SU-DHL-6 (cell line): ENCODE results near the gene MTERF4.

Source experiments
- H2AFZ ChIP-seq: fragments of 200-600 bp; sonication (generic); 2 replicates; pipeline ENCODE4 v1.6.1; 2014; ENCODE audit warnings: low read depth, mild to moderate bottlenecking, moderate library complexity, mixed read lengths, antibody characterized with exemption, low read length; ENCODE audit not compliant: severe bottlenecking
- H3F3A ChIP-seq: fragments of 200-600 bp; shearing (Covaris generic); 2 replicates; pipeline ENCODE4 v1.6.0; 2016; ENCODE audit warnings: antibody characterized with exemption, mild to moderate bottlenecking; ENCODE audit not compliant: insufficient read depth
- H3K27ac ChIP-seq: fragments of 200-600 bp; sonication (generic); 2 replicates; pipeline ENCODE4 v1.5.1; 2016; ENCODE audit warnings: low read depth, mild to moderate bottlenecking, low read length, moderate library complexity, mixed read lengths
- H3K27me3 ChIP-seq: fragments of 200-600 bp; sonication (generic), shearing (Covaris generic); 2 replicates; pipeline ENCODE4 v1.6.0; 2014; ENCODE audit warnings: mild to moderate bottlenecking, low read length
- H3K36me3 ChIP-seq: fragments of 200-600 bp; sonication (generic); 2 replicates; pipeline ENCODE4 v1.6.1; 2014; ENCODE audit warnings: mild to moderate bottlenecking, low read length, mixed read lengths
- H3K4me2 ChIP-seq: fragments of 300-600, 200-600 bp; shearing (Covaris generic), sonication (generic); 2 replicates; pipeline ENCODE4 v1.6.0; 2014; ENCODE audit warnings: low read length, low read depth, mild to moderate bottlenecking; ENCODE audit not compliant: poor library complexity, severe bottlenecking
- H3K4me3 ChIP-seq: fragments of 200-600 bp; sonication (generic); 2 replicates; pipeline ENCODE4 v1.5.1; 2014; ENCODE audit warnings: antibody characterized with exemption, low read length, mild to moderate bottlenecking, mixed read lengths; ENCODE audit not compliant: insufficient read depth, poor library complexity, severe bottlenecking
- H3K79me2 ChIP-seq: fragments of 200-600 bp; sonication (generic); 2 replicates; pipeline ENCODE4 v1.6.1; 2014; ENCODE audit warnings: mild to moderate bottlenecking, low read length, moderate library complexity; ENCODE audit not compliant: insufficient read depth
- H3K9ac ChIP-seq: fragments of 200-600 bp; sonication (generic); 2 replicates; pipeline ENCODE4 v1.7.0; 2014; ENCODE audit warnings: mild to moderate bottlenecking, low read length
- H3K9me2 ChIP-seq: fragments of 200-600 bp; sonication (generic); replicated peaks from 2 replicates; pipeline ENCODE4 v1.6.1; 2014; ENCODE audit warnings: low read length; ENCODE audit not compliant: insufficient read depth
- H3K9me3 ChIP-seq: fragments of 200-600 bp; sonication (generic); 2 replicates; pipeline ENCODE4 v1.6.1; 2014; ENCODE audit warnings: low read length, mixed read lengths; ENCODE audit not compliant: insufficient read depth
- H4K20me1 ChIP-seq: fragments of 200-600 bp; sonication (generic); 2 replicates; pipeline ENCODE4 v1.6.1; 2014; ENCODE audit warnings: low read depth, mild to moderate bottlenecking, antibody characterized with exemption, low read length, moderate library complexity, mixed read lengths
- EZH2phosphoT487 ChIP-seq: fragments of 200-600 bp; sonication (generic), shearing (Covaris generic); conservative IDR thresholded peaks from 2 replicates; pipeline ENCODE4 v1.6.1; 2018; ENCODE audit warnings: mild to moderate bottlenecking, antibody characterized with exemption, low read length, moderate library complexity, mixed read lengths
- TF ChIP-seq, protein P1 (sequence below): fragments of 200-600 bp; sonication (generic); IDR thresholded peaks from one replicate; pipeline ENCODE4 v1.5.1; 2017; ENCODE audit warnings: antibody characterized with exemption, mild to moderate bottlenecking, low read length, moderate library complexity; ENCODE audit not compliant: insufficient read depth, poor library complexity, severe bottlenecking

The MTERF4 gene

DNA sequence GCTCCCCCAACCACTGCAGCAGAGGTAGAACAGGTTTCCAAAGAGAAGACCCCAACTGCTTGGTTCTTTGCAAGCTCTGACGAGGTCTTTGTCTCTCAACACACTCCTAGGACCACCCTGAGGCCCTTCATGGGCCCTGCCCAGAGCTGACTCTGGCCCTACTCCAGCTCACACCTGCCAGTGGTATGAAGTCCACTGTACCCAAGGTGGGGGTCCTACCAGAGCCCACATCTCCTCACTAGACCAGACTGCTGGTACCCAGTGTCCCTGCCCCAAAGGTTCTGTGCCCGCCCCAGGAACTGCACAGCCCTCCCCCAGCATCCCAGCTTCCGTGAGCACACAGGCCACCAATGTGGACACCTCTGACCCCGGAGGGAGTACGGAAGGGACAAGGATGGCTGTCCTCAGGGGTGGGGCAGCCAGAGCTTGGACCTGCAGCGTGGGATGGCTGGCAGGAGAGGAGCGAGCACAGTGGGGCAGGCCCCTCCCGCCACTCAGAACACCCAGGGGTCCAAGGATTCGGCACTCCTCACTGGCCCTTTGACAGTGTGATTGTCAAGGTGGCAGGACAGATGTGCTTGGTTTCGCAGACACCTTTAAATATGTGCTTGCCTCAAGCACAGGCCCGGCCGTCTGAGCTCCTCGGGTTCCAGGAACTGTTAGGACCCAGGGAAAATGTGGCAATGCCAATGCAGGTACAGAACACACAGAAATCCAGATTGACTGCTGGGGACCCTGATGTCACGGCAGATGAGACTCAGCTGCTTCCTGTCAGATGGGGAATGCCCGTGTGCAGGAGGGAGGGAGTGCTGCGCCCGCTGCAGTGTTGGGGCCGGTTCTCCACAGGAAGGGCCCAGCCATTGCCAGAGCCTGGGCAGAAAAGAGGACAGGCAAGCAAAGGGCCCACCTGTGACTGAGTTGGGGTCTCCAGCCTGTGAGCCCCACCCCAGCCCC is 51.2 kb downstream of the MTERF4 start:
- H3K79me2 ChIP-seq = no peaks in the 10 kb centered on the region
- no peak overlapping the region for H3K4me3 ChIP-seq
- no peaks in the 10 kb centered on the region for H3K36me3 ChIP-seq
- H2AFZ ChIP-seq = no peak overlapping the region
- H3F3A ChIP-seq = no peaks in the 10 kb centered on the region
- H3K9ac ChIP-seq = no peak overlapping the region
- no peaks in the 10 kb centered on the region for H3K27me3 ChIP-seq
- H3K9me2 ChIP-seq = no peaks in the 10 kb centered on the region
- no peaks in the 10 kb centered on the region for H4K20me1 ChIP-seq
- H3K27ac ChIP-seq = no peak overlapping the region
- no peak overlapping the region for H3K4me2 ChIP-seq
- no peaks in the 10 kb centered on the region for H3K9me3 ChIP-seq
- TF ChIP-seq, protein P1, sequence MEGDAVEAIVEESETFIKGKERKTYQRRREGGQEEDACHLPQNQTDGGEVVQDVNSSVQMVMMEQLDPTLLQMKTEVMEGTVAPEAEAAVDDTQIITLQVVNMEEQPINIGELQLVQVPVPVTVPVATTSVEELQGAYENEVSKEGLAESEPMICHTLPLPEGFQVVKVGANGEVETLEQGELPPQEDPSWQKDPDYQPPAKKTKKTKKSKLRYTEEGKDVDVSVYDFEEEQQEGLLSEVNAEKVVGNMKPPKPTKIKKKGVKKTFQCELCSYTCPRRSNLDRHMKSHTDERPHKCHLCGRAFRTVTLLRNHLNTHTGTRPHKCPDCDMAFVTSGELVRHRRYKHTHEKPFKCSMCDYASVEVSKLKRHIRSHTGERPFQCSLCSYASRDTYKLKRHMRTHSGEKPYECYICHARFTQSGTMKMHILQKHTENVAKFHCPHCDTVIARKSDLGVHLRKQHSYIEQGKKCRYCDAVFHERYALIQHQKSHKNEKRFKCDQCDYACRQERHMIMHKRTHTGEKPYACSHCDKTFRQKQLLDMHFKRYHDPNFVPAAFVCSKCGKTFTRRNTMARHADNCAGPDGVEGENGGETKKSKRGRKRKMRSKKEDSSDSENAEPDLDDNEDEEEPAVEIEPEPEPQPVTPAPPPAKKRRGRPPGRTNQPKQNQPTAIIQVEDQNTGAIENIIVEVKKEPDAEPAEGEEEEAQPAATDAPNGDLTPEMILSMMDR = no peak
- TF ChIP-seq EZH2phosphoT487 = no peak

GRCh38 chr2:241049739-241050623 is 52.1 kb downstream of the MTERF4 start:
- Histone ChIP-seq H3K9ac (no peak overlapping the region), H3K4me3 (no peak overlapping the region), H3K27me3 (no peaks in the 10 kb centered on the region), H2AFZ (no peak overlapping the region), H3K9me3 (no peaks in the 10 kb centered on the region), H3K79me2 (no peaks in the 10 kb centered on the region), H4K20me1 (no peaks in the 10 kb centered on the region), H3K27ac (no peak overlapping the region), H3F3A (no peaks in the 10 kb centered on the region), H3K36me3 (0 out of 2 replicates have a peak, but pooled peaks cover 3% of the 10 kb centered on the region), H3K4me2 (no peak overlapping the region), H3K9me2 (no peaks in the 10 kb centered on the region)
- TF ChIP-seq EZH2phosphoT487 = no peak
- TF ChIP-seq, protein P1 = no peak

DNA sequence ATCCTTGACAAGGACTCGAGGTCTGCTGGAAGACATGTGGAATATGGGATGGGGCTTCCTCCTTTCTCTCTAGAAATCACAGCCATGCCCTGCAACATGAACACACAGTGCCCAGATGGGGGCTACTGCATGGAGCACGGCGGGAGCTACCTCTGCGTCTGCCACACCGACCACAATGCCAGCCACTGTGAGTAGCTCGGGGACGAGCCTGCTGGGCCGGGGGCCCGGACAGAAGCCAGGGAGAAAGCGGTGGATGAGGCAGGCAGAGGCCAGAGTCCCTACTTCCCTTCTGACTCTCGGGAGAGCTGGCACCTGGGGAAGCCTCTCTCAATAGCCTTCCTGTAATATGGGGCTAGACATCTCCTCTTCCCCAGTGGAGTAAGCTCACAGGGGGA is 53.1 kb downstream of the MTERF4 start:
- H3K9me2 ChIP-seq = no peaks in the 10 kb centered on the region
- TF ChIP-seq, protein P1 = no peak
- TF ChIP-seq EZH2phosphoT487 = no peak
- 0 out of 2 replicates have a peak, but pooled peaks cover 3% of the 10 kb centered on the region for H3K36me3 ChIP-seq

More for the DNA sequence above, 53.1 kb downstream of the MTERF4 start:
- H4K20me1 ChIP-seq = no peaks in the 10 kb centered on the region
- H3K9me3 ChIP-seq = no peaks in the 10 kb centered on the region
- no peaks in the 10 kb centered on the region for H3K27me3 ChIP-seq
- no peak overlapping the region for H2AFZ ChIP-seq
- H3K27ac ChIP-seq = no peak overlapping the region
- no peak overlapping the region for H3K9ac ChIP-seq
- no peaks in the 10 kb centered on the region for H3K79me2 ChIP-seq
- no peak overlapping the region for H3K4me2 ChIP-seq
- no peak overlapping the region for H3K4me3 ChIP-seq
- H3F3A ChIP-seq = no peaks in the 10 kb centered on the region
